GM19043 (cell line): ENCODE results near the gene MAP3K7.
A peak's percentile ranks its signal among the peaks of the same experiment; 100 is the strongest.

ENCODE experiments used
- ATAC-seq: cut with Tn5 transposase; IDR thresholded peaks from one replicate; pipeline ENCODE4 v1.9.1; 2021; ENCODE audit warnings: low read depth; ENCODE audit not compliant: unreplicated experiment

Gene MAP3K7

GRCh38 chr6:90586836-90587638, at the start of gene MAP3K7:
Gene MAP3K7 (minus strand): TSS chr6:90587072. CDS start chr6:90586883, 189 bp downstream.
- peak; percentile 86 for ATAC-seq

GRCh38 chr6:90631046-90631445, 44.2 kb upstream of the MAP3K7 start:
- no peak for ATAC-seq

- no peak for ATAC-seq
These were observed 34.7 kb upstream of the MAP3K7 start for GRCh38 chr6:90621581-90621980.

GRCh38 chr6:90619221-90619620, 32.3 kb upstream of the MAP3K7 start:
- ATAC-seq, result no peak

- ATAC-seq, result no peak
These were observed 25.4 kb upstream of the MAP3K7 start for GRCh38 chr6:90612313-90612680.

GRCh38 chr6:90611543-90612312, 24.9 kb upstream of the MAP3K7 start:
- ATAC-seq, result no peak

- peak; percentile 50 for ATAC-seq
These were observed 24.1 kb upstream of the MAP3K7 start for GRCh38 chr6:90610751-90611542.

- no peak for ATAC-seq
These were observed 23.5 kb upstream of the MAP3K7 start for GRCh38 chr6:90610301-90610750.

- ATAC-seq, result no peak
These were observed 19.0 kb upstream of the MAP3K7 start for GRCh38 chr6:90605749-90606340.

GRCh38 chr6:90604546-90604945, 17.7 kb upstream of the MAP3K7 start:
- ATAC-seq, result no peak

- no peak for ATAC-seq
These were observed 12.3 kb upstream of the MAP3K7 start for GRCh38 chr6:90599151-90599550.

GRCh38 chr6:90598192-90598951, 11.5 kb upstream of the MAP3K7 start:
- no peak for ATAC-seq

- no peak for ATAC-seq
These were observed 10.2 kb upstream of the MAP3K7 start for GRCh38 chr6:90596967-90597539.

- ATAC-seq, result no peak
These were observed 9.0 kb upstream of the MAP3K7 start for GRCh38 chr6:90595854-90596253.

- ATAC-seq, result peak; percentile 18
These were observed 381 bp downstream of the MAP3K7 start for GRCh38 chr6:90586546-90586835.

GRCh38 chr6:90584636-90585255, 2.1 kb downstream of the MAP3K7 start:
- peak; percentile 20 for ATAC-seq

GRCh38 chr6:90583836-90584481, 2.9 kb downstream of the MAP3K7 start:
- no peak for ATAC-seq

- no peak for ATAC-seq
These were observed 3.6 kb downstream of the MAP3K7 start for GRCh38 chr6:90583179-90583835.
